K562 (cell line): ENCODE data around the gene MITD1. TPM values are rescaled to one million over a fixed set of nuclear protein-coding genes. Genes with fewer than 3 reads are reported as not detected.

ENCODE experiments used
- ATAC-seq: fragments of 200-7000 bp; cut with Tn5 transposase; 3 replicates; pipeline ENCODE4 v1.9.1; 2020; ENCODE audit warnings: moderate library complexity
- BruUV-seq: library from RNA; stranded (reverse); fragments of 400-500 nt; replicated peaks from 2 replicates; lab custom pipeline; 2021; lab: Mats Ljungman, UMichigan
- CTCF ChIA-PET: fragments of 300-600 bp; formaldehyde crosslinking; extraction: SDS; loops from one replicate; lab custom pipeline; 2021; ENCODE audit warnings: low intra/inter-chr PET ratio; lab: Yijun Ruan, JAX
- POLR2A ChIA-PET: fragments of 300-600, 350-650 bp; sonication (Branson Sonifier 250); formaldehyde crosslinking; extraction: SDS; loops from one replicate; lab custom pipeline; 2021; ENCODE audit warnings: antibody characterized with exemption, inconsistent platforms; lab: Yijun Ruan, JAX
- DNase-seq, 4 experiments: peaks; one replicate each; pipeline versions ENCODE4 v3.0.0 to v3.0.0-alpha.2; 2011 to 2018; ENCODE audit warnings: low spot score in 3 of 4, mixed read lengths in 3 of 4; ENCODE audit errors: extremely low read depth in 1 of 4
- FAIRE-seq: peaks from 2 replicates; lab custom pipeline; 2011; peaks lifted over from hg19 to GRCh38; lab: Jason Lieb, UNC
- H2AFZ ChIP-seq: 2 replicates; pipeline ENCODE4 v1.6.0; 2011; ENCODE audit warnings: low read depth, low read length, control low read depth, inconsistent platforms
- H3K27ac ChIP-seq: fragments of 200-600 bp; 3 replicates; pipeline ENCODE4 v1.8.0; 2011; ENCODE audit warnings: low read depth, mild to moderate bottlenecking, control low read depth, inconsistent platforms, low read length, moderate library complexity, mixed read lengths; ENCODE audit errors: extremely low read depth
- H3K27me3 ChIP-seq, 2 experiments: fragments of 300-600 bp in 1 of 2; 2 replicates in 1 of 2; 3 replicates in 1 of 2; pipeline versions ENCODE4 v1.6.0 to v1.8.0; 2011; ENCODE audit warnings: inconsistent platforms in 2 of 2, low read length in 2 of 2, mild to moderate bottlenecking in 1 of 2, mixed read lengths in 1 of 2, moderate library complexity in 1 of 2; ENCODE audit not compliant: control insufficient read depth in 2 of 2, insufficient read depth in 2 of 2
- H3K36me3 ChIP-seq: fragments of 300-600 bp; 3 replicates; pipeline ENCODE4 v1.8.0; 2011; ENCODE audit warnings: mild to moderate bottlenecking, low read length, inconsistent platforms; ENCODE audit not compliant: control insufficient read depth, insufficient read depth
- H3K4me1 ChIP-seq, 2 experiments: fragments of 200-600 bp in 1 of 2; replicated peaks in 1 of 2; 2 replicates in 1 of 2; 3 replicates in 1 of 2; pipeline versions ENCODE4 v1.5.1 to v1.8.0; 2011; ENCODE audit warnings: inconsistent platforms in 2 of 2, low read length in 2 of 2, mild to moderate bottlenecking in 1 of 2, mixed read lengths in 1 of 2, moderate library complexity in 1 of 2; ENCODE audit not compliant: control insufficient read depth in 2 of 2, insufficient read depth in 2 of 2
- H3K4me2 ChIP-seq: 2 replicates; pipeline ENCODE4 v1.6.1; 2011; ENCODE audit warnings: low read length, control low read depth, inconsistent platforms, mixed read lengths; ENCODE audit not compliant: insufficient read depth
- H3K4me3 ChIP-seq: fragments of 200-600 bp; sonication (generic), shearing (Covaris generic); 2 replicates; pipeline ENCODE4 v1.5.1; 2016; ENCODE audit warnings: control low read depth, inconsistent platforms
- H3K79me2 ChIP-seq: fragments of 200-600 bp; 3 replicates; pipeline ENCODE4 v1.8.0; 2011; ENCODE audit warnings: low read length, inconsistent platforms; ENCODE audit not compliant: control insufficient read depth, insufficient read depth
- H3K9ac ChIP-seq, 2 experiments: 2 replicates each; pipeline versions ENCODE4 v1.6.0 to v1.6.1; 2011; ENCODE audit warnings: low read depth in 2 of 2, low read length in 2 of 2, control low read depth in 1 of 2, inconsistent platforms in 1 of 2, mild to moderate bottlenecking in 1 of 2, mixed read lengths in 1 of 2; ENCODE audit not compliant: insufficient read depth in 1 of 2
- H3K9me1 ChIP-seq: one replicate; pipeline ENCODE4 v1.6.0; 2011; ENCODE audit warnings: inconsistent platforms, mild to moderate bottlenecking, low read length, moderate library complexity; ENCODE audit not compliant: control insufficient read depth, insufficient read depth
- H3K9me3 ChIP-seq: replicated peaks from 2 replicates; pipeline ENCODE4 v1.5.1; 2011; ENCODE audit warnings: low read depth, low read length, inconsistent platforms; ENCODE audit not compliant: control insufficient read depth, insufficient read depth
- H4K20me1 ChIP-seq: replicated peaks from 2 replicates; pipeline ENCODE4 v1.6.1; 2011; ENCODE audit warnings: low read length, inconsistent platforms, mixed read lengths; ENCODE audit not compliant: control insufficient read depth, insufficient read depth
- DNMT1 ChIP-seq: fragments of 450-650 bp; IDR thresholded peaks from 2 replicates; pipeline ENCODE4 v1.6.1; 2016; ENCODE audit warnings: antibody characterized with exemption, mild to moderate bottlenecking
- ELF1 ChIP-seq: fragments of 200-800 bp; sonication (Bioruptor generic); IDR thresholded peaks from 2 replicates; pipeline ENCODE4 v1.6.1; 2016; ENCODE audit warnings: missing genetic modification characterization, missing compliant biosample characterization
- FOXO4 ChIP-seq: fragments of 450-650 bp; formaldehyde crosslinking; IDR thresholded peaks from 2 replicates; pipeline ENCODE4 v1.4.0; 2020; ENCODE audit warnings: mild to moderate bottlenecking, moderate library complexity
- PCBP2 ChIP-seq: fragments of 200-400 bp; formaldehyde crosslinking; IDR thresholded peaks from 2 replicates; pipeline ENCODE4 v1.6.1; 2018; ENCODE audit warnings: low read length, low read depth, mild to moderate bottlenecking, moderate library complexity; ENCODE audit not compliant: poor library complexity, severe bottlenecking
- PML ChIP-seq: IDR thresholded peaks from 2 replicates; pipeline ENCODE4 v1.6.1; 2012; ENCODE audit warnings: low read length, inconsistent platforms
- RFX7 ChIP-seq: fragments of 250-450 bp; sonication (Bioruptor Pico); IDR thresholded peaks from 2 replicates; pipeline ENCODE4 v1.5.1; 2021; ENCODE audit warnings: mild to moderate bottlenecking
- STAT5A ChIP-seq: IDR thresholded peaks from 2 replicates; pipeline ENCODE4 v1.6.1; 2012; ENCODE audit warnings: low read length, inconsistent platforms, borderline replicate concordance
- ZSCAN32 ChIP-seq: fragments of 450-650 bp; formaldehyde crosslinking; IDR thresholded peaks from 2 replicates; pipeline ENCODE4 v1.4.0; 2020; ENCODE audit warnings: mild to moderate bottlenecking, moderate library complexity
- WGBS: fragments of 100-300 bp; shearing (Covaris generic); methylation state at CpG from one replicate; pipeline ENCODE4 v1.1.6; 2016; ENCODE audit warnings: low coverage, mixed read lengths; ENCODE audit not compliant: insufficient coverage; ENCODE audit errors: missing lambda C conversion rate; 5-methylcytosine and 5-hydroxymethylcytosine counted together
- in situ Hi-C: fragments of 300-500 bp; cut with MboI; formaldehyde crosslinking; loops from 4 replicates; pipeline ENCODE4 v1.15.0; 2018; ENCODE audit warnings: inconsistent platforms, mixed read lengths
- intact Hi-C: fragments of 100-400 bp; cut with micrococcal nuclease; formaldehyde crosslinking; loops from 2 replicates; pipeline ENCODE4 v1.14.2; 2022
- polyA plus RNA-seq, 8 experiments: library from polyadenylated mRNA; depleted of rRNA in 4 of 8; stranded (reverse) in 5 of 8; unstranded in 3 of 8; fragments of >200 nt; fragmentation: Nextera tagmentation in 2 of 8; fragmentation: Illumina TruSeq in 1 of 8; extraction: Ambion mirVana in 2 of 8; extraction: Trizol in 1 of 8; gene quantifications; 2 replicates each; pipeline versions ENCODE4 v1.2.1 to v1.2.3, GENCODE V29; 2011 to 2014; ENCODE audit warnings: inconsistent platforms in 1 of 8, missing spikeins in 1 of 8
- total RNA-seq, 7 experiments: library from RNA; depleted of rRNA in 6 of 7; stranded (reverse); fragments of >200 nt in 6 of 7; fragmentation: Illumina TruSeq in 2 of 7; extraction: Trizol in 2 of 7; gene quantifications; 2 replicates each; pipeline versions ENCODE4 v1.2.1 to v1.2.3, GENCODE V29; 2011 to 2021; ENCODE audit warnings: low replicate concordance in 1 of 7
- TF ChIP-seq, protein P1 (sequence below), 3 experiments: IDR thresholded peaks in 2 of 3; conservative IDR thresholded peaks in 1 of 3; 2 replicates each; pipeline ENCODE4 v1.5.1; 2011 to 2012; ENCODE audit warnings: low read length in 3 of 3, mild to moderate bottlenecking in 3 of 3, control low read depth in 2 of 3, improper control_type of control experiment in 1 of 3, inconsistent platforms in 1 of 3, low read depth in 1 of 3, mixed read lengths in 1 of 3, moderate library complexity in 1 of 3; ENCODE audit not compliant: insufficient read depth in 2 of 3
- TF ChIP-seq, protein P2 (sequence below): fragments of 450-650 bp; IDR thresholded peaks from 2 replicates; pipeline ENCODE4 v1.6.1; 2017; ENCODE audit warnings: antibody characterized with exemption

The MITD1 gene
- total and polyA plus RNA-seq, 9 of the 15 experiments (the other 6 are each of a cell fraction or from before 2014, with no cell fraction given) = 19.6 to 71.8 (median 43.2) TPM

GRCh38 chr2:99158599-99158998 is 22.3 kb downstream of the MITD1 start:
- Histone ChIP-seq H3K79me2 (peaks cover 23% of the 10 kb centered on the region), H3K4me1 (peaks cover 10 to 14% of the 10 kb centered on the region in 2 experiments; a peak in 4 of 5 replicates), H3K4me3 (no peak overlapping the region), H3K9ac (no peak overlapping the region), H3K4me2 (no peak overlapping the region), H3K36me3 (peaks cover 26% of the 10 kb centered on the region), H3K9me1 (no peaks in the 10 kb centered on the region), H3K27me3 (no peaks in the 10 kb centered on the region), H3K27ac (no peak overlapping the region), H3K9me3 (no peaks in the 10 kb centered on the region), H2AFZ (no peak overlapping the region), H4K20me1 (no peaks in the 10 kb centered on the region)
- FAIRE-seq (no peak), ATAC-seq (no peak), DNase-seq (no peak)
- ChIA-PET CTCF (no interaction called here), POLR2A (no interaction called here)
- TF ChIP-seq ZSCAN32 = no peak
- TF ChIP-seq, protein P1, sequence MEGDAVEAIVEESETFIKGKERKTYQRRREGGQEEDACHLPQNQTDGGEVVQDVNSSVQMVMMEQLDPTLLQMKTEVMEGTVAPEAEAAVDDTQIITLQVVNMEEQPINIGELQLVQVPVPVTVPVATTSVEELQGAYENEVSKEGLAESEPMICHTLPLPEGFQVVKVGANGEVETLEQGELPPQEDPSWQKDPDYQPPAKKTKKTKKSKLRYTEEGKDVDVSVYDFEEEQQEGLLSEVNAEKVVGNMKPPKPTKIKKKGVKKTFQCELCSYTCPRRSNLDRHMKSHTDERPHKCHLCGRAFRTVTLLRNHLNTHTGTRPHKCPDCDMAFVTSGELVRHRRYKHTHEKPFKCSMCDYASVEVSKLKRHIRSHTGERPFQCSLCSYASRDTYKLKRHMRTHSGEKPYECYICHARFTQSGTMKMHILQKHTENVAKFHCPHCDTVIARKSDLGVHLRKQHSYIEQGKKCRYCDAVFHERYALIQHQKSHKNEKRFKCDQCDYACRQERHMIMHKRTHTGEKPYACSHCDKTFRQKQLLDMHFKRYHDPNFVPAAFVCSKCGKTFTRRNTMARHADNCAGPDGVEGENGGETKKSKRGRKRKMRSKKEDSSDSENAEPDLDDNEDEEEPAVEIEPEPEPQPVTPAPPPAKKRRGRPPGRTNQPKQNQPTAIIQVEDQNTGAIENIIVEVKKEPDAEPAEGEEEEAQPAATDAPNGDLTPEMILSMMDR (IDR thresholded peaks at IDR 0.05 in 2 of 3, conservative IDR thresholded peaks at IDR 0.05 in 1 of 3; ENCODE audit: insufficient read depth in 2 of 3, low read depth in 1 of 3, low read length in 3 of 3) = peak in 1 of 3 experiments; percentile 14; a peak in 1 of 6 replicates
- in situ Hi-C loops = no loop called here
- BruUV-seq = no TSS peak
- intact Hi-C loops = no loop called here
- 95% methylated on average over 5 of the region's 5 CpGs for WGBS

DNA sequence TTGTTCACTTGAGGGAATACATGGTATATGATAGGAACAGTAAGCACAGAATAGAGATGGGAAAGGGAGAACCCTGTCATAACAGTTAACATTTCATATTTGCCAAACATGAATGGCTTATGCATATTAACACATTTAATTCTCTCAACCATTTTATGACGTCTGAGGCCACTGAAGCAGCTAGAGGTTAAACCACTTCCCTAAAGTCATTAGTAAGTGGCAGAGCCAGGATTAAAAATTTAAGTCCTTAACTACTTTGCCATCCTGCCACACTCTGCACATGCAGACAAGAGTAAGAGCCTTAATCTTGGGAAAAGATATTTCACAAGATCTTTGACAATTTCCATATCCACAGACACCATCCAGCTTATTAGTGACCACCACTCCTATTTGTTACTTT is 24.0 kb downstream of the MITD1 start:
- H3K9me3 ChIP-seq = no peaks in the 10 kb centered on the region
- no peaks in the 10 kb centered on the region for H3K27me3 ChIP-seq
- no peaks in the 10 kb centered on the region for H4K20me1 ChIP-seq
- no peak overlapping the region for H3K4me2 ChIP-seq
- no peak overlapping the region for H3K4me3 ChIP-seq
- in situ Hi-C loops (no loop called here), intact Hi-C loops (no loop called here)
- ChIA-PET CTCF (no interaction called here), POLR2A (interaction anchor here (1.2 kb wide), 1 partner anchor 12 kb away, joined by 5 read pairs; no protein-coding TSS in a partner anchor)
- ATAC-seq = no peak
- 79% methylated on average over 1 of the region's 1 CpG for WGBS
- H3K9ac ChIP-seq = no peak overlapping the region
- BruUV-seq = no TSS peak
- no peak overlapping the region for H3K27ac ChIP-seq
- peaks cover 27% of the 10 kb centered on the region for H3K36me3 ChIP-seq
- no peak for DNase-seq
- FAIRE-seq = no peak
- peaks cover 11 to 21% of the 10 kb centered on the region in 2 experiments; a peak in 4 of 5 replicates for H3K4me1 ChIP-seq
- H3K9me1 ChIP-seq = no peaks in the 10 kb centered on the region
- H3K79me2 ChIP-seq = peaks cover 32% of the 10 kb centered on the region
- no peak overlapping the region for H2AFZ ChIP-seq
- TF ChIP-seq DNMT1 = no peak
- TF ChIP-seq, protein P2, sequence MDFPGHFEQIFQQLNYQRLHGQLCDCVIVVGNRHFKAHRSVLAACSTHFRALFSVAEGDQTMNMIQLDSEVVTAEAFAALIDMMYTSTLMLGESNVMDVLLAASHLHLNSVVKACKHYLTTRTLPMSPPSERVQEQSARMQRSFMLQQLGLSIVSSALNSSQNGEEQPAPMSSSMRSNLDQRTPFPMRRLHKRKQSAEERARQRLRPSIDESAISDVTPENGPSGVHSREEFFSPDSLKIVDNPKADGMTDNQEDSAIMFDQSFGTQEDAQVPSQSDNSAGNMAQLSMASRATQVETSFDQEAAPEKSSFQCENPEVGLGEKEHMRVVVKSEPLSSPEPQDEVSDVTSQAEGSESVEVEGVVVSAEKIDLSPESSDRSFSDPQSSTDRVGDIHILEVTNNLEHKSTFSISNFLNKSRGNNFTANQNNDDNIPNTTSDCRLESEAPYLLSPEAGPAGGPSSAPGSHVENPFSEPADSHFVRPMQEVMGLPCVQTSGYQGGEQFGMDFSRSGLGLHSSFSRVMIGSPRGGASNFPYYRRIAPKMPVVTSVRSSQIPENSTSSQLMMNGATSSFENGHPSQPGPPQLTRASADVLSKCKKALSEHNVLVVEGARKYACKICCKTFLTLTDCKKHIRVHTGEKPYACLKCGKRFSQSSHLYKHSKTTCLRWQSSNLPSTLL = no peak
- TF ChIP-seq STAT5A = no peak
- no peak for TF ChIP-seq PML
- no peak for TF ChIP-seq PCBP2
- TF ChIP-seq ELF1 (tag) = no peak
- TF ChIP-seq RFX7 = no peak
- no peak for TF ChIP-seq FOXO4
